Mesenchymal stem cell (in vitro differentiated cells and primary cell): ENCODE measurements around the gene SREK1.

Source experiments
- DNase-seq: peaks from one replicate; pipeline ENCODE4 v3.0.0-alpha.2; 2013
- H2AFZ ChIP-seq: one replicate; pipeline ENCODE4 v1.6.1; 2013; ENCODE audit warnings: low read depth, mild to moderate bottlenecking, control low read depth, inconsistent platforms, low read length, moderate library complexity
- H2AK5ac ChIP-seq: 2 replicates; pipeline ENCODE4 v1.6.1; 2013; ENCODE audit warnings: low read length, moderate library complexity, mild to moderate bottlenecking, inconsistent platforms; ENCODE audit not compliant: severe bottlenecking
- H2BK120ac ChIP-seq: one replicate; pipeline ENCODE4 v1.6.1; 2013; ENCODE audit warnings: low read depth, mild to moderate bottlenecking, inconsistent platforms, low read length, moderate library complexity
- H2BK12ac ChIP-seq, 2 experiments: one replicate each; pipeline ENCODE4 v1.6.1; 2013; ENCODE audit warnings: inconsistent platforms in 2 of 2, low read length in 2 of 2, mild to moderate bottlenecking in 2 of 2, moderate library complexity in 2 of 2, control low read depth in 1 of 2
- H2BK15ac ChIP-seq: one replicate; pipeline ENCODE4 v1.6.1; 2013; ENCODE audit warnings: mild to moderate bottlenecking, low read depth, inconsistent platforms; ENCODE audit not compliant: poor library complexity, severe bottlenecking
- H2BK5ac ChIP-seq: 2 replicates; pipeline ENCODE4 v1.6.1; 2013; ENCODE audit warnings: low read depth, mild to moderate bottlenecking, low read length, control low read depth, inconsistent platforms; ENCODE audit not compliant: poor library complexity, severe bottlenecking
- H3K14ac ChIP-seq, 2 experiments: one replicate each; pipeline ENCODE4 v1.6.1; 2013; ENCODE audit warnings: inconsistent platforms in 2 of 2, low read length in 2 of 2, control low read depth in 1 of 2, mild to moderate bottlenecking in 1 of 2, moderate library complexity in 1 of 2
- H3K18ac ChIP-seq, 2 experiments: one replicate each; pipeline ENCODE4 v1.6.1; 2013; ENCODE audit warnings: inconsistent platforms in 2 of 2, low read length in 2 of 2, control low read depth in 1 of 2, low read depth in 1 of 2, mild to moderate bottlenecking in 1 of 2
- H3K23ac ChIP-seq, 2 experiments: one replicate each; pipeline ENCODE4 v1.6.1; 2013; ENCODE audit warnings: inconsistent platforms in 2 of 2, low read length in 2 of 2, mild to moderate bottlenecking in 2 of 2, moderate library complexity in 2 of 2, control low read depth in 1 of 2
- H3K27ac ChIP-seq: 2 replicates; pipeline ENCODE4 v1.5.1; 2013; ENCODE audit warnings: mild to moderate bottlenecking, moderate library complexity, low read length, control low read depth, inconsistent platforms; ENCODE audit not compliant: poor library complexity, severe bottlenecking
- H3K27me3 ChIP-seq, 2 experiments: 2 replicates each; pipeline versions ENCODE4 v1.6.1 to v1.7.0; 2013; ENCODE audit warnings: low read length in 2 of 2, mild to moderate bottlenecking in 2 of 2, moderate library complexity in 2 of 2, control low read depth in 1 of 2, inconsistent platforms in 1 of 2; ENCODE audit not compliant: control insufficient read depth in 1 of 2, insufficient read depth in 1 of 2
- H3K36me3 ChIP-seq, 2 experiments: 2 replicates each; pipeline versions ENCODE4 v1.6.1 to v1.7.0; 2013; ENCODE audit warnings: low read length in 2 of 2, control low read depth in 1 of 2, inconsistent platforms in 1 of 2, low read depth in 1 of 2, mild to moderate bottlenecking in 1 of 2; ENCODE audit not compliant: insufficient read depth in 2 of 2, control insufficient read depth in 1 of 2
- H3K4ac ChIP-seq, 2 experiments: one replicate each; pipeline ENCODE4 v1.6.1; 2013; ENCODE audit warnings: inconsistent platforms in 2 of 2, low read length in 2 of 2, mild to moderate bottlenecking in 2 of 2, moderate library complexity in 2 of 2, control low read depth in 1 of 2, low read depth in 1 of 2
- H3K4me1 ChIP-seq: 2 replicates; pipeline ENCODE4 v1.6.1; 2013; ENCODE audit warnings: low read depth, low read length, control low read depth; ENCODE audit not compliant: control insufficient read depth, insufficient read depth
- H3K4me2 ChIP-seq: 2 replicates; pipeline ENCODE4 v1.6.1; 2013; ENCODE audit warnings: low read length, mild to moderate bottlenecking, inconsistent platforms; ENCODE audit not compliant: poor library complexity, severe bottlenecking
- H3K4me3 ChIP-seq, 2 experiments: 2 replicates each; pipeline versions ENCODE4 v1.5.1 to v1.7.0; 2013; ENCODE audit warnings: low read length in 2 of 2, mild to moderate bottlenecking in 2 of 2, control low read depth in 1 of 2, low read depth in 1 of 2; ENCODE audit not compliant: insufficient read depth in 1 of 2
- H3K79me1 ChIP-seq: replicated peaks from 2 replicates; pipeline ENCODE4 v1.6.1; 2013; ENCODE audit warnings: mild to moderate bottlenecking, control low read depth, low read length, inconsistent platforms; ENCODE audit not compliant: poor library complexity, severe bottlenecking
- H3K9ac ChIP-seq: 2 replicates; pipeline ENCODE4 v1.7.0; 2013; ENCODE audit warnings: mild to moderate bottlenecking, low read length, moderate library complexity
- H3K9me3 ChIP-seq: 2 replicates; pipeline ENCODE4 v1.7.0; 2013; ENCODE audit warnings: mild to moderate bottlenecking, low read length; ENCODE audit not compliant: control insufficient read depth
- H4K8ac ChIP-seq: one replicate; pipeline ENCODE4 v1.6.1; 2013; ENCODE audit warnings: inconsistent platforms, mild to moderate bottlenecking, low read length, moderate library complexity
- H4K91ac ChIP-seq: one replicate; pipeline ENCODE4 v1.6.1; 2013; ENCODE audit warnings: mild to moderate bottlenecking, low read length, inconsistent platforms
- WGBS: methylation state at CpG from one replicate; pipeline ENCODE4 v1.1.7; 2013; ENCODE audit warnings: mixed read lengths; 5-methylcytosine and 5-hydroxymethylcytosine counted together

Gene SREK1

GRCh38 chr5:66207800-66208561 lies 63.9 kb downstream of the SREK1 start:
- Histone ChIP-seq H3K23ac (no peak overlapping the region), H4K91ac (no peak overlapping the region), H3K18ac (no peak overlapping the region), H2AK5ac (no peak overlapping the region), H2BK5ac (no peak overlapping the region), H3K4ac (no peak overlapping the region), H2BK15ac (no peak overlapping the region), H3K27ac (no peak overlapping the region), H3K79me1 (no peaks in the 10 kb centered on the region), H4K8ac (no peak overlapping the region), H3K4me2 (no peak overlapping the region), H3K4me1 (peaks cover 4% of the 10 kb centered on the region), H2BK12ac (no peak overlapping the region), H3K9ac (no peak overlapping the region), H3K27me3 (no peaks in the 10 kb centered on the region), H2AFZ (no peak overlapping the region), H2BK120ac (no peak overlapping the region), H3K9me3 (no peaks in the 10 kb centered on the region), H3K4me3 (no peak overlapping the region), H3K36me3 (peaks cover 0 to 3% of the 10 kb centered on the region in 2 experiments), H3K14ac (no peak overlapping the region)
- DNase-seq = no peak
- 96% methylated on average over 8 of the region's 10 CpGs for WGBS

GRCh38 chr5:66209350-66209749 lies 65.2 kb downstream of the SREK1 start:
- H3K4me1 ChIP-seq = peaks cover 4% of the 10 kb centered on the region
- H2BK15ac ChIP-seq = no peak overlapping the region
- no peak overlapping the region for H3K4me2 ChIP-seq
- no peak overlapping the region for H2BK12ac ChIP-seq
- no peak overlapping the region for H4K8ac ChIP-seq
- H3K9me3 ChIP-seq = no peaks in the 10 kb centered on the region
- no peak overlapping the region for H3K4ac ChIP-seq
- no peak overlapping the region for H3K18ac ChIP-seq
- H3K27me3 ChIP-seq = no peaks in the 10 kb centered on the region
- H2BK120ac ChIP-seq = no peak overlapping the region
- DNase-seq = no peak
- H3K14ac ChIP-seq = no peak overlapping the region
- no peaks in the 10 kb centered on the region for H3K36me3 ChIP-seq
- no peaks in the 10 kb centered on the region for H3K79me1 ChIP-seq
- H2BK5ac ChIP-seq = no peak overlapping the region
- WGBS = 90% methylated on average over 4 of the region's 4 CpGs
- H3K4me3 ChIP-seq = no peak overlapping the region
- no peak overlapping the region for H3K27ac ChIP-seq
- no peak overlapping the region for H2AFZ ChIP-seq
- no peak overlapping the region for H3K23ac ChIP-seq
- no peak overlapping the region for H2AK5ac ChIP-seq
- H3K9ac ChIP-seq = no peak overlapping the region
- H4K91ac ChIP-seq = no peak overlapping the region

GRCh38 chr5:66209794-66210193 lies 65.7 kb downstream of the SREK1 start:
- no peak overlapping the region for H3K18ac ChIP-seq
- no peak overlapping the region for H3K4ac ChIP-seq
- no peaks in the 10 kb centered on the region for H3K9me3 ChIP-seq
- no peak for DNase-seq
- H2AFZ ChIP-seq = no peak overlapping the region
- no peak overlapping the region for H4K8ac ChIP-seq
- H2BK15ac ChIP-seq = no peak overlapping the region
- H2BK5ac ChIP-seq = no peak overlapping the region
- H3K4me3 ChIP-seq = no peak overlapping the region
- no peak overlapping the region for H2AK5ac ChIP-seq
- peaks cover 4% of the 10 kb centered on the region for H3K4me1 ChIP-seq
- H3K36me3 ChIP-seq = no peaks in the 10 kb centered on the region
- no peak overlapping the region for H2BK12ac ChIP-seq
- no peak overlapping the region for H3K27ac ChIP-seq
- no peaks in the 10 kb centered on the region for H3K27me3 ChIP-seq
- H3K14ac ChIP-seq = no peak overlapping the region
- no peak overlapping the region for H3K23ac ChIP-seq
- H3K79me1 ChIP-seq = no peaks in the 10 kb centered on the region
- 79% methylated on average over 6 of the region's 6 CpGs for WGBS
- no peak overlapping the region for H3K9ac ChIP-seq
- H4K91ac ChIP-seq = no peak overlapping the region
- H3K4me2 ChIP-seq = no peak overlapping the region
- no peak overlapping the region for H2BK120ac ChIP-seq

GRCh38 chr5:66213533-66213932 lies 69.4 kb downstream of the SREK1 start:
- no peak overlapping the region for H3K9ac ChIP-seq
- H3K14ac ChIP-seq = no peak overlapping the region
- no peak overlapping the region for H2AFZ ChIP-seq
- H3K36me3 ChIP-seq = no peaks in the 10 kb centered on the region
- no peak overlapping the region for H3K18ac ChIP-seq
- no peak overlapping the region for H2BK5ac ChIP-seq
- 70% methylated on average over 2 of the region's 2 CpGs for WGBS
- H2BK120ac ChIP-seq = no peak overlapping the region
- no peak overlapping the region for H2BK12ac ChIP-seq
- no peaks in the 10 kb centered on the region for H3K9me3 ChIP-seq
- H4K91ac ChIP-seq = no peak overlapping the region
- no peak overlapping the region for H3K4me3 ChIP-seq
- no peaks in the 10 kb centered on the region for H3K79me1 ChIP-seq
- no peak overlapping the region for H4K8ac ChIP-seq
- no peak for DNase-seq
- H3K27me3 ChIP-seq = no peaks in the 10 kb centered on the region
- H2BK15ac ChIP-seq = no peak overlapping the region
- no peak overlapping the region for H3K4me2 ChIP-seq
- no peak overlapping the region for H3K23ac ChIP-seq
- no peak overlapping the region for H3K4ac ChIP-seq
- H2AK5ac ChIP-seq = no peak overlapping the region
- peaks cover 4% of the 10 kb centered on the region for H3K4me1 ChIP-seq
- no peak overlapping the region for H3K27ac ChIP-seq
